ENCODE data around the gene SLC6A19.

Gene SLC6A19

GRCh38 chr5:1254196-1254595 lies 52.8 kb downstream of the SLC6A19 start:
- TF ChIP-seq CTCF (IDR thresholded peaks at IDR 0.05; ENCODE audit: low read depth, low read length) = no peak
- peak overlapping the region; percentile 60 for H3K4me3 ChIP-seq (ENCODE audit: low read depth, low read length)

GRCh38 chr5:1255081-1255561 lies 53.7 kb downstream of the SLC6A19 start:
- TF ChIP-seq CTCF (IDR thresholded peaks at IDR 0.05; ENCODE audit: low read depth, low read length) = no peak

GRCh38 chr5:1256776-1257175 lies 55.4 kb downstream of the SLC6A19 start:
- no peak overlapping the region for H3K4me3 ChIP-seq (ENCODE audit: low read depth, low read length)
- no peak for TF ChIP-seq CTCF (IDR thresholded peaks at IDR 0.05; ENCODE audit: low read depth, low read length)

More at GRCh38 chr5:1255081-1255561, 53.7 kb downstream of the SLC6A19 start:
- H3K4me3 ChIP-seq (ENCODE audit: low read depth, low read length) = peak overlapping the region; percentile 63

DNA sequence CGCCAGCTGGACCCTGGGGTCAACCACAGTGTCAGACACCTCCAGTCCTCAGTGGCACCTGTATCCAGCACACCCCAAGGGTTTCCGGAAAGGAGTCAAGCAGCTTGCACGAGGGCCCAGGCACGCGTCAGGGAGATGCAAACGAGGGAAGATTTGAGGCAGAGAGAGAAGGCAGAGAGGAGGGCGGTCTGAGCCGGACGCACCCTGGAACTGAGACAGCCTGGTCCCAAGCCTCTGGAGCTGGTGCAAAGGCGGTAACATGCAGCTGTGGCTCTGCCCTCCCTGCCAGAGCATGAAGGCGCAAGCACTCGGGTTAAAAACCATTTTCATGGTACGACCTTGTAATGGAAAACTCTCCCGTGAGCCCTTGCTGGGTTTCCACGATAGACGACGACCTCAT lies 56.0 kb downstream of the SLC6A19 start:
- no peak for TF ChIP-seq CTCF (IDR thresholded peaks at IDR 0.05; ENCODE audit: low read depth, low read length)
- no peak overlapping the region for H3K4me3 ChIP-seq (ENCODE audit: low read depth, low read length)

GRCh38 chr5:1257841-1258240 lies 56.4 kb downstream of the SLC6A19 start:
- H3K4me3 ChIP-seq (ENCODE audit: low read depth, low read length) = no peak overlapping the region
- no peak for TF ChIP-seq CTCF (IDR thresholded peaks at IDR 0.05; ENCODE audit: low read depth, low read length)

DNA sequence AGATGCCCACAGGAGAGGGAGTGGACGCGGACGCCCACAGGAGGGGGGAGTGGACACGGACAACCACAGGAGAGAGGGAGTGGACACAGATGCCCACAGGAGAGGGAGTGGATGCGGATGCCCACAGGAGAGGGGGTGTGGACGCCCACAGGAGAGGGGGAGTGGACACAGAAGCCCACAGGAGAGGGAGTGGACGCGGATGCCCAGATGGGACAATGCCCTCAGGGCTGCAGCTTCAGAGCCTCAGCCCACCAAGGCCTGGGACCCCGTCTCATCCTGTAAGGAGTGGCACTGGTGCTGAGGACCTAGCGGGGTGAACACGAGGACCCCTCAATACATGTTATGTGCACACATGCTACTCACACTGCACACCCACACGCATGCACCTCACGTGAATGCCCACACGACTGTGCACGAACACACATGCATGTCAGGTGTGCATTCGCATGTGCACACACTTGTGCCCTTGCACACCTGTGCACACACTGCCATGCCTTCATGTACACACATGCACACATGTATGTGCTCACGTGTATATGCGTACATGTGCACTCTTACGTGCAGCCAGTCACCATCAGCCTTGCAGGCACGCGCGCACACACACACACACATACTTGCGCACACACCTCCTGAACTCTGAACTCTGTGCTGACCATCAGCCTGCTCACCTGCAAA lies 58.5 kb downstream of the SLC6A19 start:
- H3K4me3 ChIP-seq (ENCODE audit: low read depth, low read length) = peak overlapping the region; percentile 61
- no peak for TF ChIP-seq CTCF (IDR thresholded peaks at IDR 0.05; ENCODE audit: low read depth, low read length)

DNA sequence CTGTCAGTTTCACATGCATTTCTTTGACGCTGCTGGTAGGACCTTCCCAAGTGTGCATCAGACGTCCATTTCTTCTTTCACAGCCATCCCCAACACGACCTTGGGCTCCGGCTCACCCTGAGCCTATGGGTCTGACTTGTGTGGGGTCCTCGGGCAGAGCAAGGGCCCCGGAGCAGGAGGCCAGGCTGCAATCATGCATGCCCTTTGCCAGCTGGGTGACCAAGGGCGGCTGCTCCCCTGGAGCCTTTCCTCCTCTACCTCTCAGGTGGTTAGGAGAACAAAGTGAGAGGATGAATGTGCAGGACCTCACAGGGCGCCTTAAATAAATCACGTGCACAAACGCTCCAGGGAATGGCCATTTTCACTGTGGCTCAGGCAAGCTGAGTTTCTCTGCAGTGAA lies 60.2 kb downstream of the SLC6A19 start:
- TF ChIP-seq CTCF (IDR thresholded peaks at IDR 0.05; ENCODE audit: low read depth, low read length) = no peak
- no peak overlapping the region for H3K4me3 ChIP-seq (ENCODE audit: low read depth, low read length)

Measured in WI38 (cell line).